Measurements from ENCODE around the gene QPRT. TPM values are rescaled to one million over a fixed set of nuclear protein-coding genes. Genes with fewer than 3 reads are reported as not detected.
"Not testable (repeated sequence)": the region's sequence is repeated elsewhere in the genome, so short reads cannot be mapped to it uniquely, and the experiment has no call there.

QPRT gene
- polyA plus RNA-seq (2011; rRNA removed) (4.2 and 4.7 TPM in 2 replicates), polyA minus RNA-seq (2011; rRNA and poly(A)+ RNA removed) (3.6 and 4.0 TPM in 2 replicates)

- no peak for DNase-seq (ENCODE audit: low read depth)
- no peak for TF ChIP-seq CTCF (IDR thresholded peaks at IDR 0.05; ENCODE audit: insufficient read depth, low read depth, low read length)
- peak within 1 kb of the TSS; percentile 10 for H3K4me3 ChIP-seq (ENCODE audit: low read depth, low read length)
- POLR2A ChIA-PET: no interaction called here
- no peaks in the 10 kb centered on the region for H3K27me3 ChIP-seq (ENCODE audit: control insufficient read depth, insufficient read depth, low read length)
- H3K36me3 ChIP-seq (ENCODE audit: control insufficient read depth, insufficient read depth, low read length): no peaks in the 10 kb centered on the region
- CTCF ChIA-PET: interaction anchor here (0.7 to 1.4 kb wide), 4 partner anchors 12 to 51 kb away, joined by 3 to 4 read pairs (median 3); no protein-coding TSS in a partner anchor
These were observed at the start of gene QPRT for GRCh38 chr16:29678691-29679267. Gene QPRT (plus strand): TSS chr16:29679180. CDS start chr16:29679198, 18 bp downstream.

GRCh38 chr16:29629318-29629717, 49.7 kb upstream of the QPRT start:
- CTCF ChIA-PET; H3K27me3 ChIP-seq (ENCODE audit: control insufficient read depth, insufficient read depth, low read length); H3K4me3 ChIP-seq (ENCODE audit: low read depth, low read length); H3K36me3 ChIP-seq (ENCODE audit: control insufficient read depth, insufficient read depth, low read length); POLR2A ChIA-PET; DNase-seq (ENCODE audit: low read depth): not testable (repeated sequence)

- DNase-seq (ENCODE audit: low read depth); H3K27me3 ChIP-seq (ENCODE audit: control insufficient read depth, insufficient read depth, low read length); H3K4me3 ChIP-seq (ENCODE audit: low read depth, low read length); H3K36me3 ChIP-seq (ENCODE audit: control insufficient read depth, insufficient read depth, low read length); CTCF ChIA-PET: not testable (repeated sequence)
- POLR2A ChIA-PET: interaction anchor here (0.6 kb wide), 1 partner anchor 602 kb away, joined by 4 read pairs; no protein-coding TSS in a partner anchor
These were observed 47.3 kb upstream of the QPRT start for GRCh38 chr16:29631658-29632057.

- CTCF ChIA-PET; H3K4me3 ChIP-seq (ENCODE audit: low read depth, low read length); H3K36me3 ChIP-seq (ENCODE audit: control insufficient read depth, insufficient read depth, low read length); DNase-seq (ENCODE audit: low read depth); POLR2A ChIA-PET; H3K27me3 ChIP-seq (ENCODE audit: control insufficient read depth, insufficient read depth, low read length): not testable (repeated sequence)
These were observed 43.1 kb upstream of the QPRT start for GRCh38 chr16:29635902-29636301.

- DNase-seq (ENCODE audit: low read depth); H3K4me3 ChIP-seq (ENCODE audit: low read depth, low read length); H3K27me3 ChIP-seq (ENCODE audit: control insufficient read depth, insufficient read depth, low read length); POLR2A ChIA-PET; H3K36me3 ChIP-seq (ENCODE audit: control insufficient read depth, insufficient read depth, low read length); CTCF ChIA-PET: not testable (repeated sequence)
These were observed 42.6 kb upstream of the QPRT start for GRCh38 chr16:29636368-29636767.

- H3K4me3 ChIP-seq (ENCODE audit: low read depth, low read length); CTCF ChIA-PET; H3K27me3 ChIP-seq (ENCODE audit: control insufficient read depth, insufficient read depth, low read length); DNase-seq (ENCODE audit: low read depth); POLR2A ChIA-PET; H3K36me3 ChIP-seq (ENCODE audit: control insufficient read depth, insufficient read depth, low read length): not testable (repeated sequence)
These were observed 40.2 kb upstream of the QPRT start for GRCh38 chr16:29638751-29639150.

- ChIA-PET POLR2A (no interaction called here), CTCF (no interaction called here)
- DNase-seq (ENCODE audit: low read depth): no peak
- no peak overlapping the region for H3K4me3 ChIP-seq (ENCODE audit: low read depth, low read length)
- no peaks in the 10 kb centered on the region for H3K27me3 ChIP-seq (ENCODE audit: control insufficient read depth, insufficient read depth, low read length)
- no peaks in the 10 kb centered on the region for H3K36me3 ChIP-seq (ENCODE audit: control insufficient read depth, insufficient read depth, low read length)
- no peak for TF ChIP-seq CTCF (IDR thresholded peaks at IDR 0.05; ENCODE audit: insufficient read depth, low read depth, low read length)
These were observed 37.4 kb upstream of the QPRT start for GRCh38 chr16:29641561-29641960.

GRCh38 chr16:29643596-29643995, 35.4 kb upstream of the QPRT start:
- Histone ChIP-seq H3K36me3 (ENCODE audit: control insufficient read depth, insufficient read depth, low read length) (no peaks in the 10 kb centered on the region), H3K4me3 (ENCODE audit: low read depth, low read length) (no peak overlapping the region), H3K27me3 (ENCODE audit: control insufficient read depth, insufficient read depth, low read length) (no peaks in the 10 kb centered on the region)
- no peak for TF ChIP-seq CTCF (IDR thresholded peaks at IDR 0.05; ENCODE audit: insufficient read depth, low read depth, low read length)
- CTCF ChIA-PET: no interaction called here
- POLR2A ChIA-PET: no interaction called here
- no peak for DNase-seq (ENCODE audit: low read depth)

Measured in BJ (cell line).